GM12878 (cell line): ENCODE results near the gene CALML4. TPM values are rescaled to one million over a fixed set of nuclear protein-coding genes. Genes with fewer than 3 reads are reported as not detected.
A peak's percentile ranks its signal among the peaks of the same experiment; 100 is the strongest.

Source experiments
- BCLAF1 ChIP-seq: fragments of 450-650 bp; IDR thresholded peaks from 2 replicates; pipeline ENCODE4 v1.6.1; 2017; ENCODE audit warnings: antibody characterized with exemption, mild to moderate bottlenecking, moderate library complexity
- CBFB ChIP-seq: IDR thresholded peaks from 2 replicates; pipeline ENCODE4 v1.6.1; 2016; ENCODE audit warnings: antibody characterized with exemption, low read depth
- CHD1 ChIP-seq: IDR thresholded peaks from 2 replicates; pipeline ENCODE4 v1.6.1; 2012; ENCODE audit warnings: low read depth, low read length, improper control_type of control experiment
- EED ChIP-seq: sonication (generic); IDR thresholded peaks from 2 replicates; pipeline ENCODE4 v1.6.1; 2016; ENCODE audit warnings: antibody characterized with exemption, low read depth
- EGR1 ChIP-seq, 2 experiments: IDR thresholded peaks; 1 replicate in 1 of 2; 2 replicates in 1 of 2; pipeline ENCODE4 v1.6.1; 2011 to 2012; ENCODE audit warnings: low read depth in 2 of 2, low read length in 2 of 2, borderline replicate concordance in 1 of 2, mild to moderate bottlenecking in 1 of 2, moderate library complexity in 1 of 2
- ESRRA ChIP-seq: IDR thresholded peaks from 2 replicates; pipeline ENCODE4 v1.6.1; 2012; ENCODE audit warnings: mild to moderate bottlenecking, low read length, improper control_type of control experiment
- EZH2 ChIP-seq: IDR thresholded peaks from 2 replicates; pipeline ENCODE4 v1.6.1; 2012; ENCODE audit warnings: low read depth, mild to moderate bottlenecking, control low read depth, inconsistent platforms, low read length, borderline replicate concordance; ENCODE audit not compliant: control insufficient read depth
- FOXK2 ChIP-seq: fragments of 450-650 bp; IDR thresholded peaks from 2 replicates; pipeline ENCODE4 v1.6.1; 2017; ENCODE audit warnings: mild to moderate bottlenecking, moderate library complexity
- FOXM1 ChIP-seq: IDR thresholded peaks from 2 replicates; pipeline ENCODE4 v1.6.1; 2012; ENCODE audit warnings: low read depth, mild to moderate bottlenecking, inconsistent platforms, low read length, moderate library complexity
- HDAC6 ChIP-seq: fragments of 200-600 bp; sonication (generic); IDR thresholded peaks from one replicate; pipeline ENCODE4 v1.8.0; 2017; ENCODE audit warnings: antibody characterized with exemption; ENCODE audit not compliant: unreplicated experiment
- NFYB ChIP-seq: IDR thresholded peaks from 2 replicates; pipeline ENCODE4 v1.6.1; 2011; ENCODE audit warnings: low read depth, mild to moderate bottlenecking, low read length, improper control_type of control experiment, moderate library complexity; ENCODE audit not compliant: insufficient read depth
- PAX8 ChIP-seq: fragments of 450-650 bp; IDR thresholded peaks from 2 replicates; pipeline ENCODE4 v1.6.1; 2017; ENCODE audit warnings: mild to moderate bottlenecking, moderate library complexity
- PBX3 ChIP-seq: IDR thresholded peaks from 2 replicates; pipeline ENCODE4 v1.6.1; 2011; ENCODE audit warnings: mild to moderate bottlenecking, low read depth, low read length, moderate library complexity; ENCODE audit not compliant: insufficient replicate concordance
- TARDBP ChIP-seq: IDR thresholded peaks from 2 replicates; pipeline ENCODE4 v1.6.1; 2016; ENCODE audit warnings: borderline replicate concordance
- TBL1XR1 ChIP-seq: IDR thresholded peaks from 2 replicates; pipeline ENCODE4 v1.6.1; 2012; ENCODE audit warnings: low read depth, low read length, improper control_type of control experiment
- TCF12 ChIP-seq: IDR thresholded peaks from 2 replicates; pipeline ENCODE4 v1.6.1; 2011; ENCODE audit warnings: low read depth, mild to moderate bottlenecking, low read length
- ZNF592 ChIP-seq: fragments of 450-650 bp; IDR thresholded peaks from 2 replicates; pipeline ENCODE4 v1.6.1; 2017; ENCODE audit warnings: mild to moderate bottlenecking, moderate library complexity
- polyA plus RNA-seq, 11 experiments: library from polyadenylated mRNA; depleted of rRNA in 4 of 11; unstranded in 6 of 11; stranded (reverse) in 5 of 11; fragments of >200 nt; fragmentation: Nextera tagmentation in 4 of 11; fragmentation: Illumina TruSeq in 1 of 11; extraction: Ambion mirVana in 4 of 11; extraction: Trizol in 1 of 11; gene quantifications; 1 replicate in 1 of 11; 2 replicates in 10 of 11; pipeline versions ENCODE4 v1.2.1 to v1.2.3, GENCODE V29; 2011 to 2016; ENCODE audit warnings: inconsistent platforms in 2 of 11, missing spikeins in 2 of 11, low read depth in 1 of 11
- total RNA-seq, 4 experiments: library from RNA; depleted of rRNA in 3 of 4; stranded (reverse); fragments of >200 nt in 3 of 4; fragmentation: Illumina TruSeq in 1 of 4; extraction: Trizol in 1 of 4; gene quantifications; 2 replicates each; pipeline versions ENCODE4 v1.2.1 to v1.2.3, GENCODE V29; 2013 to 2021
- TF ChIP-seq, protein P1 (sequence below): fragments of 450-650 bp; IDR thresholded peaks from 2 replicates; pipeline ENCODE4 v1.6.1; 2018; ENCODE audit warnings: borderline replicate concordance, mild to moderate bottlenecking; ENCODE audit not compliant: partially characterized antibody
- TF ChIP-seq, protein P2 (sequence below): IDR thresholded peaks from 2 replicates; pipeline ENCODE4 v1.6.1; 2011; ENCODE audit warnings: low read depth, mild to moderate bottlenecking, low read length, moderate library complexity, borderline replicate concordance; ENCODE audit errors: extremely low read depth

Gene CALML4
- total and polyA plus RNA-seq, 10 of the 15 experiments (the other 5 are each of a cell fraction or from before 2014, with no cell fraction given) = 1.7 to 15.9 (median 5.1) TPM

DNA sequence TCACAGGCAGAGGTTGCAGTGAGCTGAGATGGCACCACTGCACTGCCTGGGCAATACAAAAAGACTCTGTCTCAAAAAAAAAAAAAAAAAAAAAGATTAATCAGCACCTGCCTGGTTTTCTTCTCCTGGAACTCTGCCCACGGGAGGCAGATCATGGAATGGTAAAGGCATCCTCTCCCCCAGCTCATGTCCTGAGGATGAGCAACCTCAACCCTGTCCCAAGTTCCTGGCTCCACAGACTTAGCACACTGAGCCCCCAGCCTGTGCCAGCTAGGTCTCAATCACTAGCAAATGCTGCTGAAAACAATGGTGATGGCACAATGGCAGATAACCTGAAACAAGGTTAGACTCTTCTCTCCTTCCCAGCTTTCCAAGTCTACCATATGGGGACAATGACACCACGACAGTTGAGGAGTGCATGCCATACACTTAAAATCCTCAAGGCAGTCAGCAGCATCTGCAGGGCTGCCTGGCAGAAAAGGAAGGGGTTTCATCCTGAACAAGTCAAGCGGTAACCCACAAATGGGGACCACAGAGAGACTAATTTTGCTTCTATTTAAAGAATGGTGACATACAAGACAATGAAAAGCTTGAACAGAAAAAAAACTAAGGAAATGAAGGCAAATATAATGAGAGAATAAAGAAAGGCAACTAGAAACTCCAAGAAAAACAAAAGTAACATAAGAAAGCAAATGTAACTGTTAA, 19.6 kb upstream of the CALML4 start (continued):
- TF ChIP-seq BCLAF1 = no peak
- TF ChIP-seq NFYB = no peak
- TF ChIP-seq TBL1XR1 = no peak
- TF ChIP-seq, protein P1, sequence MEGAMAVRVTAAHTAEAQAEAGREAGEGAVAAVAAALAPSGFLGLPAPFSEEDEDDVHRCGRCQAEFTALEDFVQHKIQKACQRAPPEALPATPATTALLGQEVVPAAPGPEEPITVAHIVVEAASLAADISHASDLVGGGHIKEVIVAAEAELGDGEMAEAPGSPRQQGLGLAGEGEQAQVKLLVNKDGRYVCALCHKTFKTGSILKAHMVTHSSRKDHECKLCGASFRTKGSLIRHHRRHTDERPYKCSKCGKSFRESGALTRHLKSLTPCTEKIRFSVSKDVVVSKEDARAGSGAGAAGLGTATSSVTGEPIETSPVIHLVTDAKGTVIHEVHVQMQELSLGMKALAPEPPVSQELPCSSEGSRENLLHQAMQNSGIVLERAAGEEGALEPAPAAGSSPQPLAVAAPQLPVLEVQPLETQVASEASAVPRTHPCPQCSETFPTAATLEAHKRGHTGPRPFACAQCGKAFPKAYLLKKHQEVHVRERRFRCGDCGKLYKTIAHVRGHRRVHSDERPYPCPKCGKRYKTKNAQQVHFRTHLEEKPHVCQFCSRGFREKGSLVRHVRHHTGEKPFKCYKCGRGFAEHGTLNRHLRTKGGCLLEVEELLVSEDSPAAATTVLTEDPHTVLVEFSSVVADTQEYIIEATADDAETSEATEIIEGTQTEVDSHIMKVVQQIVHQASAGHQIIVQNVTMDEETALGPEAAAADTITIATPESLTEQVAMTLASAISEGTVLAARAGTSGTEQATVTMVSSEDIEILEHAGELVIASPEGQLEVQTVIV = no peak
- no peak for TF ChIP-seq FOXK2
- no peak for TF ChIP-seq HDAC6
- no peak for TF ChIP-seq ESRRA
- no peak for TF ChIP-seq ZNF592
- no peak for TF ChIP-seq FOXM1
- no peak for TF ChIP-seq PBX3
- TF ChIP-seq TCF12 = no peak
- no peak for TF ChIP-seq PAX8
- TF ChIP-seq EGR1 (IDR thresholded peaks at IDR 0.05; ENCODE audit: borderline replicate concordance in 1 of 2, low read depth in 2 of 2, low read length in 2 of 2) = no peak
- TF ChIP-seq CHD1 = no peak
- no peak for TF ChIP-seq TARDBP
- no peak for TF ChIP-seq CBFB
- TF ChIP-seq, protein P2, sequence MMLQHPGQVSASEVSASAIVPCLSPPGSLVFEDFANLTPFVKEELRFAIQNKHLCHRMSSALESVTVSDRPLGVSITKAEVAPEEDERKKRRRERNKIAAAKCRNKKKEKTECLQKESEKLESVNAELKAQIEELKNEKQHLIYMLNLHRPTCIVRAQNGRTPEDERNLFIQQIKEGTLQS = no peak
- TF ChIP-seq EZH2 = no peak
- TF ChIP-seq EED = peak; percentile 61
